ENCODE results near the gene MTRFR.
A peak's percentile ranks its signal among the peaks of the same experiment; 100 is the strongest.

Gene MTRFR

GRCh38 chr12:123270214-123271000, 37.2 kb downstream of the MTRFR start:
- DNase-seq (ENCODE audit: low read depth in 2 of 2) = no peak

DNA sequence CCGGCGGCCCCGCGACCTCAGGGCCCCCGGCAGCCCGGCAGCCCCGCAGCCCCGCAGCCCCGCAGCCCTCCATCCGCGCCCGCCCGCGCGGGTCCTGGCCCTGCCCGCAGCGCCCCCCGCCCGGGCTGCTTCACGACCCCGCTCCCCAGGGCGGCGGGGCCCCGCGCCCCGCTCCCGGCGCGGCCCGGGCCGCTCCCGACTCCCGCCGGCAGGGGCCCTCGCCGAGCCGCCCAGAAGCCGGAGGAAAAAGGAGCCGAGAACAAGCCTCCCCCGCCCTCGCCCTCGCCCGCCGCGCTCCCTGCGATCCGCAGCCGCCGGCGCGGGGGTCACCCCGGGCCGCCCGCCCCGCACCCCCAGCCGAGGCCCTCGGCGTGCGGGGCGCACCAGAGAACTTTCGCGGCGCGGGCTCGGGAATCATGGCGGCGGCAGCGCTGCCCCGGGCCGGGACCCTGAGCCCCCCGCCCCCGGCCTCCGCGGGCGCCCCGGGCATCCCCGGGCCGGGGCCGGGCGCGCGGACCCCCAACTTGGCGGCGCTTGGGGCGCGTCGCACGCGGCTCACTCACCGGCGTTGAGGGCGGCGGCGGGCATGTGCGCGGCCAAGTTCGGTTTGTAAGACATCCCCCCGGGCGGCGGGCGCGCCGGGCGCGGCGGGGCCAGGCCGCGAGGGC, 37.9 kb downstream of the MTRFR start:
- DNase-seq (ENCODE audit: low read depth in 2 of 2) = peak; percentile 42 to 56

GRCh38 chr12:123273166-123273565, 39.9 kb downstream of the MTRFR start:
- DNase-seq (ENCODE audit: low read depth in 2 of 2) = no peak

- DNase-seq (ENCODE audit: low read depth in 2 of 2) = no peak
Measured at GRCh38 chr12:123278101-123278627, 44.9 kb downstream of the MTRFR start.

DNA sequence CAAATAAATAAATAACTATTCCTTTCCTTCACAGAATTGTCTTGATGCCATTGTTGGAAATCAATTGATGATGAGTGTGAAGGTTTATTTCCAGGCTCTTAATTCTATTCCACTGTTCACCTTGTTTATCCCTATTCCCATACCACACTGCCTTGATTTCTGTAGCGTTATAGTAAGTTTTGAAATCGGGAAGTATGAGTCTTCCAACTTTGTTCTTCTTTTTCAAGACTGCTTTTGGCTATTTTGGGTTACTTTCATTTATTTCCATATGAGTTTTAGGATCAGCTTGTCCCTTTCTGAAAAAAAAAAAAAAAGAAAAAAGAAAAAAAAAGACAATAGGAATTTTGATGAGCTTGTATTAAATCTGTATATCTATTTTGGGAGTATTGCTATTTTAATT, 47.7 kb downstream of the MTRFR start:
- no peak for DNase-seq (ENCODE audit: low read depth in 2 of 2)

- DNase-seq (ENCODE audit: low read depth in 2 of 2) = no peak
Measured at GRCh38 chr12:123282111-123282510, 48.9 kb downstream of the MTRFR start.

DNA sequence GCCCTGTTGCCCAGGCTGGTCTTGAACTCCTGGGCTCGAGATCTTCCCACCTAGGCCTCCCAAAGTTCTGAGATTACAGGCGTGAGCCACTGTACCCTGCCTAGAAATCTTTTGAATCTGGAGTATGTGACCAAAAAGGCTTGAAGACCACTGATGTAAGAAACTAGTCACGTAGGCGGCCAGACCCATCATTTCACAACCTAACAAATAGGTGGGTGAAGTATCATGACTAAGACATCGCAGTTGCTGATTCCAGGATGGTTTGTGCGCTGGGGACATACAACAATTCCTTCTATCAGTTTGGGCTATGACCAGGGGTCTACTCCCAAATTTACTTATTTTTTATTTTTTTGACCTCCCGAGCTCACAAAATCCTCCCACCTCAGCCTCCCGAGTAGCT, 50.2 kb downstream of the MTRFR start:
- no peak for DNase-seq (ENCODE audit: low read depth in 2 of 2)

GRCh38 chr12:123284669-123285068, 51.4 kb downstream of the MTRFR start:
- no peak for DNase-seq (ENCODE audit: low read depth in 2 of 2)

- DNase-seq (ENCODE audit: low read depth in 2 of 2) = no peak
Measured at GRCh38 chr12:123286652-123287373, 53.6 kb downstream of the MTRFR start.

- no peak for DNase-seq (ENCODE audit: low read depth in 2 of 2)
Measured at GRCh38 chr12:123288751-123289346, 55.6 kb downstream of the MTRFR start.

- DNase-seq (ENCODE audit: low read depth in 2 of 2) = no peak
Measured at GRCh38 chr12:123289911-123290310, 56.7 kb downstream of the MTRFR start.

- DNase-seq (ENCODE audit: low read depth in 2 of 2) = no peak
Measured at GRCh38 chr12:123293178-123293760, 60.0 kb downstream of the MTRFR start.

GRCh38 chr12:123305136-123305535, 71.9 kb downstream of the MTRFR start:
- DNase-seq (ENCODE audit: low read depth in 2 of 2) = no peak

DNA sequence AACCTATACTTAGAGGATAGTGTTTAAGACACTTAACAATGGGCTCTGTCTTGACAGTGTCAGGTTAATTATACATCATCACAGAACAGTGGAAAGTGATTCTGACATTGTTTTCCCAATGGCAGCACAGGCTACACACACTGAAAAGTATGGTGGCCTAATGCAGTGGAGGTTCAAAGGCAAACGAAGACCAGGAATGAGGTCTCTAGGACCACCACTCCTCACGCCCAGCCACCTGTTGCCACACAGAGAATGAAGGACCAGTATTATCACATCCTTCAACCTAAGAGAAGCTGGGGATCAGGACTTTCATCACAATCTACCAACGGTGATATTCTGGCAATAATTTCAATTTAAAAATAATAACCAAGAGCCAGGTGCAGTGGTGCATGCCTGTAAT, 73.0 kb downstream of the MTRFR start:
- DNase-seq (ENCODE audit: low read depth in 2 of 2) = no peak
